Measurements from ENCODE around the gene NTN5. TPM values are rescaled to one million over a fixed set of nuclear protein-coding genes. Genes with fewer than 3 reads are reported as not detected.
"Not testable (repeated sequence)": the region's sequence is repeated elsewhere in the genome, so short reads cannot be mapped to it uniquely, and the experiment has no call there.

Gene NTN5
- total RNA-seq, 1 donor from 2014 or later = under 0.01 TPM

DNA sequence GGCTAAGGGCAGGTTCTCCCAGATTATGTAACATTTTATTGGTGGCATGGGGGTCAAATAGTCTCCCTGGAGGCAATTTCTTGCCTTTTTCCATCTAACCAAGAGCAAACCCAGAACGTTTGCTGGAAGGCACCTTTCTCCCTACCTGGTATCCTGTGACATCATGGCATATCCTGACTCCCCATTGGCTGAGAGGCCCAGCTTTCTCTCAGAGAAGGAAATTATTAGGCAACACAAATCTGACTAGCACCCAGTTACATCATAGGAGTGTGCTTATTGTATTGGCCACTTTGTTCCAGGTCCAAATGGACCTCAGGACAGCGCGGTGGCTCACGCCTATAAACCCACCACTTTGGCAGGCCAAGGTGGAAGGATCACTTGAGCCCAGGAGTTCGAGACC lies 13.0 kb downstream of the NTN5 start:
- Histone ChIP-seq H3K4me3 (ENCODE audit: low read length in 3 of 3) (no peak overlapping the region), H3K9me3 (ENCODE audit: control insufficient read depth in 3 of 3, low read length in 3 of 3) (no peaks in the 10 kb centered on the region), H3K27me3 (ENCODE audit: control insufficient read depth in 3 of 3, insufficient read depth in 3 of 3, low read length in 3 of 3) (no peaks in the 10 kb centered on the region), H3K9ac (ENCODE audit: low read depth in 1 of 3, low read length in 3 of 3) (no peak overlapping the region), H3K27ac (ENCODE audit: low read depth, low read length) (no peak overlapping the region), H3K36me3 (ENCODE audit: control insufficient read depth in 3 of 3, insufficient read depth in 3 of 3, low read length in 3 of 3) (no peaks in the 10 kb centered on the region), H3K4me1 (ENCODE audit: control insufficient read depth in 3 of 3, insufficient read depth in 3 of 3, low read length in 3 of 3) (peaks cover 0 to 7% (median 6%) of the 10 kb centered on the region in 3 donors)

DNA sequence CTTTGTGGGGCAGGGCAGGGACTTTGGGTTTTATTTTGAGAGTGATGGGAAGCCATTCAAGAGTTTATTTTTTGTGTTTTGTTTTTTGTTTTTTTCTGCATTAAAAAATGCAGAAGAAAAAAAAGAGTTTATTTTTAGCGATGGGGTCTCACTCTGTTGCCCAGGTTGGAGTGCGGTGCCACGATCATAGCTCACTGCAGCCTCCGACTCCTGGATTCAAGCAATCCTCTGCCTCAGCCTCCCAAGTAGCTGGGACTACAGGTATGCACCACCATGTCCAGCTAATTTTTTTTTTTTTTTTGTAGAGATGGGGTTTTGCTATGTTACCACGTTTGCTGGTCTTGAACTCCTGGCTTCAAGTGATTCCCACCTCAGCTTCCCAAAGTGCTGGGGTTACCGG lies 14.3 kb downstream of the NTN5 start:
- Histone ChIP-seq H3K36me3 (ENCODE audit: control insufficient read depth in 3 of 3, insufficient read depth in 3 of 3, low read length in 3 of 3) (no peaks in the 10 kb centered on the region), H3K4me1 (ENCODE audit: control insufficient read depth in 3 of 3, insufficient read depth in 3 of 3, low read length in 3 of 3) (peaks cover 0 to 7% (median 6%) of the 10 kb centered on the region in 3 donors), H3K27me3 (ENCODE audit: control insufficient read depth in 3 of 3, insufficient read depth in 3 of 3, low read length in 3 of 3) (no peaks in the 10 kb centered on the region), H3K9me3 (ENCODE audit: control insufficient read depth in 3 of 3, low read length in 3 of 3) (no peaks in the 10 kb centered on the region), H3K27ac (ENCODE audit: low read depth, low read length) (no peak overlapping the region), H3K4me3 (ENCODE audit: low read length in 3 of 3) (no peak overlapping the region), H3K9ac (ENCODE audit: low read depth in 1 of 3, low read length in 3 of 3) (no peak overlapping the region)

DNA sequence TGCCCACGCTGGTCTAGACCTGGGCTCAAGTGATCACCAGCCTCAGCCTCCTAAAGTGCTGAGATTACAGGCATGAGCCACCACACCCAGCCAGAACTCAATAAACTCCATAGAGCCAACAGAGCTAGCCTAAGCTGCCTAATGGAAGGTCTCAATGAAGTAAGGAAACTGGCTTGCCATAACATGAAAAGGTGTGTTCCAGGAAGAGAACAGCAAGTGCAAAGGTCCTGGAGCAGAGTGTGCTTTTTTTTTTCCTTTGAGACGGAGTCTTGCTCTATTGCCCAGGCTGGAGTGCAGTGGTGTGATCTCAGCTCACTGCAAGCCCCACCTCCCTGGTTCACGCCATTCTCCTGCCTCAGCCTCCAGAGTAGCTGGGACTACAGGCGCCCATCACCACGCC lies 15.0 kb downstream of the NTN5 start:
- not testable (repeated sequence) for H3K4me1 ChIP-seq (ENCODE audit: control insufficient read depth in 3 of 3, insufficient read depth in 3 of 3, low read length in 3 of 3); H3K9me3 ChIP-seq (ENCODE audit: control insufficient read depth in 3 of 3, low read length in 3 of 3); H3K36me3 ChIP-seq (ENCODE audit: control insufficient read depth in 3 of 3, insufficient read depth in 3 of 3, low read length in 3 of 3); H3K9ac ChIP-seq (ENCODE audit: low read depth in 1 of 3, low read length in 3 of 3); H3K4me3 ChIP-seq (ENCODE audit: low read length in 3 of 3); H3K27ac ChIP-seq (ENCODE audit: low read depth, low read length); H3K27me3 ChIP-seq (ENCODE audit: control insufficient read depth in 3 of 3, insufficient read depth in 3 of 3, low read length in 3 of 3)

DNA sequence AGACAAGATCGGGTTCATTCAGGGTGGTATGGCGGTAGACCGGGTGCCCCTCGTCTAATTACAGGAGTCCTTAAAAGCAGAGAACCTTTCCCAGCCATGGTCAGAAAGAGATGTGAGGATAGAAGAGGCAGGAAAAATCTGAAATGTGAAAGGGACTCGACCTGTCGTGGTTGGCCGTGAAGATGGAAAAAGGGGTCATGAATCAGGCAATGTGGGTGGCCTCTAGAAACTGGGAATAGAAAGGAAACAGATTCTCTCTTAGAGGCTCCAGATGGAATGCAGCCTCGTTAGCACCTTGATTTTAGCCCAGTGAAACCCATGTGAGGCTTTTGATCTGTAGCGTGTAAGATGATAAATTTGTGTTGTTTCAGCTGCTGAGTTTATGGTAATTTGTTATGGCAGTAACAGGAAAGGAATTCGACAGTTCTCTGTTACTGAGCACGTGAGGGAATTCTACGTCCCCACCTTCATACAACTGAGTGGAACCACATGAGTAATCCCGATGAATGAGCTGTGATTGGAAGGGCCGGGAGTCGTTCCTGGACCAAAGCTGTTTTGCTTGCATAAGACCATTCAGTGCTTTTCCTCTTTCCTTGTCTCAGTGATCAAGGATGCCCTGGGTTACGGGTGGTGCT lies 15.9 kb downstream of the NTN5 start:
- H3K4me3 ChIP-seq (ENCODE audit: low read length in 3 of 3) = no peak overlapping the region
- H3K4me1 ChIP-seq (ENCODE audit: control insufficient read depth in 3 of 3, insufficient read depth in 3 of 3, low read length in 3 of 3) = peaks cover 0 to 7% (median 6%) of the 10 kb centered on the region in 3 donors
- H3K27ac ChIP-seq (ENCODE audit: low read depth, low read length) = no peak overlapping the region
- H3K36me3 ChIP-seq (ENCODE audit: control insufficient read depth in 3 of 3, insufficient read depth in 3 of 3, low read length in 3 of 3) = no peaks in the 10 kb centered on the region
- no peaks in the 10 kb centered on the region for H3K27me3 ChIP-seq (ENCODE audit: control insufficient read depth in 3 of 3, insufficient read depth in 3 of 3, low read length in 3 of 3)
- no peaks in the 10 kb centered on the region for H3K9me3 ChIP-seq (ENCODE audit: control insufficient read depth in 3 of 3, low read length in 3 of 3)
- H3K9ac ChIP-seq (ENCODE audit: low read depth in 1 of 3, low read length in 3 of 3) = no peak overlapping the region

DNA sequence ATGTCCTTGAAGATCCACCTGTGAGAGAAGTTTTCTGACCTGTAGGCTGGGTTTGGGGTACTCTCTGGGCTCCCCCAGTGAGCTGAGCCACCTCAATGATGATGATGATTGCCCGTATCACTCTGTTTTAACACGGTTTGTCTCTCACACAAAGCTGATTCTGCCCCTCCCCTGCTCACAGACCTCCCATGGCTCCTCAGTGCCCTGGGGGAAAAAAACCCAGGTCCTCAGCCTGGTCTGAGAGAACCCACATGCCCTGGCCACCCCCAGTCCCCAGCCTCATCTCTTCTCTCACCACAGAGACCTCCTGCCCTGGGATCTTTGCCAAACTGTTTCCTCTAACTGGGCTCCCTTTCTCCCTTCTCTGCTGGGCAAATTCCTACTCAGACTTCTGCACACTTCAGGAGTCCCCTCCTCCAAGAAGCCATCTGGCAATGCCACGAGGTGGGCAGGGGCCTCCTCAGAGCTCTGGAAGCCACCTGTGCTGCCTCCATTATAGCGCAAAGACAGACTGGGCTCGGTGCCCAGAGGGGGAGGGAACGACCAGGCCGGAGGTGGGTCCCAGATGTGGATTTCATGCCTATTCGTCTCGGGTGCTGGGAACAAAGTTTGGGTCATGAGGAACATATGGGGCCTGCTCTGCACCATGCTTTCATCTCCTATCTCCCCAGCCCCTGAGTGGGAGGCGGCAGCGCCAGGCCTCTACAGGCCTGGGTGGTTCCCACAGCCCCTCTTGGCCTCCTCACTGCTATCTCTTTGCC lies 18.3 kb downstream of the NTN5 start:
- Histone ChIP-seq H3K27me3 (ENCODE audit: control insufficient read depth in 3 of 3, insufficient read depth in 3 of 3, low read length in 3 of 3) (no peaks in the 10 kb centered on the region), H3K36me3 (ENCODE audit: control insufficient read depth in 3 of 3, insufficient read depth in 3 of 3, low read length in 3 of 3) (no peaks in the 10 kb centered on the region), H3K4me1 (ENCODE audit: control insufficient read depth in 3 of 3, insufficient read depth in 3 of 3, low read length in 3 of 3) (no peaks in the 10 kb centered on the region), H3K4me3 (ENCODE audit: low read length in 3 of 3) (no peak overlapping the region), H3K9me3 (ENCODE audit: control insufficient read depth in 3 of 3, low read length in 3 of 3) (no peaks in the 10 kb centered on the region), H3K27ac (ENCODE audit: low read depth, low read length) (no peak overlapping the region), H3K9ac (ENCODE audit: low read depth in 1 of 3, low read length in 3 of 3) (no peak overlapping the region)

GRCh38 chr19:48651683-48652048 lies 21.2 kb downstream of the NTN5 start:
- H3K4me1 ChIP-seq (ENCODE audit: control insufficient read depth in 3 of 3, insufficient read depth in 3 of 3, low read length in 3 of 3) = no peaks in the 10 kb centered on the region
- no peaks in the 10 kb centered on the region for H3K9me3 ChIP-seq (ENCODE audit: control insufficient read depth in 3 of 3, low read length in 3 of 3)
- H3K36me3 ChIP-seq (ENCODE audit: control insufficient read depth in 3 of 3, insufficient read depth in 3 of 3, low read length in 3 of 3) = no peaks in the 10 kb centered on the region
- no peaks in the 10 kb centered on the region for H3K27me3 ChIP-seq (ENCODE audit: control insufficient read depth in 3 of 3, insufficient read depth in 3 of 3, low read length in 3 of 3)
- no peak overlapping the region for H3K4me3 ChIP-seq (ENCODE audit: low read length in 3 of 3)
- H3K9ac ChIP-seq (ENCODE audit: low read depth in 1 of 3, low read length in 3 of 3) = no peak overlapping the region
- no peak overlapping the region for H3K27ac ChIP-seq (ENCODE audit: low read depth, low read length)

GRCh38 chr19:48650974-48651682 lies 21.7 kb downstream of the NTN5 start:
- no peak overlapping the region for H3K27ac ChIP-seq (ENCODE audit: low read depth, low read length)
- peaks cover 0 to 3% (median under 1%) of the 10 kb centered on the region in 3 donors for H3K4me1 ChIP-seq (ENCODE audit: control insufficient read depth in 3 of 3, insufficient read depth in 3 of 3, low read length in 3 of 3)
- H3K9me3 ChIP-seq (ENCODE audit: control insufficient read depth in 3 of 3, low read length in 3 of 3) = no peaks in the 10 kb centered on the region
- no peaks in the 10 kb centered on the region for H3K36me3 ChIP-seq (ENCODE audit: control insufficient read depth in 3 of 3, insufficient read depth in 3 of 3, low read length in 3 of 3)
- H3K9ac ChIP-seq (ENCODE audit: low read depth in 1 of 3, low read length in 3 of 3) = no peak overlapping the region
- no peak overlapping the region for H3K4me3 ChIP-seq (ENCODE audit: low read length in 3 of 3)
- no peaks in the 10 kb centered on the region for H3K27me3 ChIP-seq (ENCODE audit: control insufficient read depth in 3 of 3, insufficient read depth in 3 of 3, low read length in 3 of 3)

DNA sequence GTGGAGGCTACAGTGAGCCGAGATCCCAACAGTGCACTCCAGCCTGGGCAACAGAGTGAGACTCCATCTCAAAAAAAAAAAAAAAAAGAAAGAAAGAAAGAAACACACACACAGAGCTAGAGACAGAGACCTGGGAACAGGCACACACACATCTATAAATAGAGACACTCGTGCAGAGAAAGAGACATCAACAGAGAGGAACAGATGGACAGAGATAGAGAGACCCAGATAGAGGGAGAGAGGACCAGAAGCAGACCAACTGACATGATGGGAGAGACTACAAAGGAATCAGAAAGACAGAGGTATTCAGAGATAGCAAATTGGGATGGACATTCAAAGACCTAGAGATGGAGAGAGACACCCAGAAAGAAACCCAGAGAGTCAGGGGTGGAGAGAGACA lies 24.7 kb downstream of the NTN5 start:
- Histone ChIP-seq H3K9me3 (ENCODE audit: control insufficient read depth in 3 of 3, low read length in 3 of 3) (no peaks in the 10 kb centered on the region), H3K27me3 (ENCODE audit: control insufficient read depth in 3 of 3, insufficient read depth in 3 of 3, low read length in 3 of 3) (no peaks in the 10 kb centered on the region), H3K4me3 (ENCODE audit: low read length in 3 of 3) (no peak overlapping the region), H3K36me3 (ENCODE audit: control insufficient read depth in 3 of 3, insufficient read depth in 3 of 3, low read length in 3 of 3) (no peaks in the 10 kb centered on the region), H3K27ac (ENCODE audit: low read depth, low read length) (no peak overlapping the region), H3K9ac (ENCODE audit: low read depth in 1 of 3, low read length in 3 of 3) (no peak overlapping the region), H3K4me1 (ENCODE audit: control insufficient read depth in 3 of 3, insufficient read depth in 3 of 3, low read length in 3 of 3) (peaks cover 14 to 19% (median 16%) of the 10 kb centered on the region in 3 donors)

GRCh38 chr19:48646722-48647216 lies 26.0 kb downstream of the NTN5 start:
- peaks cover 14 to 19% (median 16%) of the 10 kb centered on the region in 3 donors for H3K4me1 ChIP-seq (ENCODE audit: control insufficient read depth in 3 of 3, insufficient read depth in 3 of 3, low read length in 3 of 3)
- no peaks in the 10 kb centered on the region for H3K36me3 ChIP-seq (ENCODE audit: control insufficient read depth in 3 of 3, insufficient read depth in 3 of 3, low read length in 3 of 3)
- H3K27me3 ChIP-seq (ENCODE audit: control insufficient read depth in 3 of 3, insufficient read depth in 3 of 3, low read length in 3 of 3) = no peaks in the 10 kb centered on the region
- peak overlapping the region in 2 of 3 donors; percentile 72 to 73 for H3K4me3 ChIP-seq (ENCODE audit: low read length in 3 of 3)
- no peak overlapping the region for H3K27ac ChIP-seq (ENCODE audit: low read depth, low read length)
- H3K9ac ChIP-seq (ENCODE audit: low read depth in 1 of 3, low read length in 3 of 3) = peak overlapping the region in 2 of 3 donors; percentile 76 to 82
- H3K9me3 ChIP-seq (ENCODE audit: control insufficient read depth in 3 of 3, low read length in 3 of 3) = no peaks in the 10 kb centered on the region

Data from skeletal muscle tissue (tissue), 4 donors.